CD4-positive, alpha-beta T cell treated with Interleukin-6 for 4 hours (primary cell): ENCODE measurements around the gene DOCK4.

ENCODE experiments used
- DNase-seq: peaks from one replicate; pipeline ENCODE4 v3.0.0-alpha.2; 2020; ENCODE audit warnings: mixed read lengths

DOCK4 gene

DNA sequence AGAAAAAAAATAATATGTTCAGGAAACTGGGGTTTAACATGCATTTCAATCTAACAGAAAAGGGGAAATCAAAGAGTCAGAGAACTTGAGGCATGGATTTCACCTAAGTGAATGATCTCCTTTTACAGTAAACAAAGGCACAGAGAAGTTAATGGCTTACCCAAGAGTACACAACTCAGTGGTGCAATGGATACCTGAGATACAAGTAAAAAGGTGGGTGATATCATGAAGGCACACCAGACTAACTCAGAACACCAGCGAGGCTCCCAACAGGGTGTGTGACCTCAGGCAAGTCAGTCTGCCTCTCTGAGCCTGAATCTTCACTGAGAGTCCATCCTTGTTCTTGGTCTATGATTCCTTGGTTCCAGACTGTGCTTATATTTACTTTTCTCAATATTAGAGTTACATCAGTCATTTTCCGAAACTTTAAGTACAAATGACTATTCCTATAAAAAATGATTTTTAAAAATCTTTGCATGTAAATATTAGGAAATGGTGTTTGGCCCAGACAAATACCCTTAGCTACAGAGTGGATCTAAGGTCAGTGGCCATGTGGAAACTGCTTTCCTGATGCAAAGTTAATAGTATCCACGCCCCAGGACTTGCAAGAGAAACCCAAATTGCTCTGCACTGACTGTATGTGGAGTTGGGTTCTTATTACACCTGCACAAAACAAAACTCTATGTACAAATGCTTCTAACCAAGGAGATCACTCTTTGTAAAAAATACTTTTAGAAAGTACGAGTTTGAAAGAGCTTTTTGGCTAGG is 361.1 kb downstream of the DOCK4 start:
- DNase-seq, result no peak

DNA sequence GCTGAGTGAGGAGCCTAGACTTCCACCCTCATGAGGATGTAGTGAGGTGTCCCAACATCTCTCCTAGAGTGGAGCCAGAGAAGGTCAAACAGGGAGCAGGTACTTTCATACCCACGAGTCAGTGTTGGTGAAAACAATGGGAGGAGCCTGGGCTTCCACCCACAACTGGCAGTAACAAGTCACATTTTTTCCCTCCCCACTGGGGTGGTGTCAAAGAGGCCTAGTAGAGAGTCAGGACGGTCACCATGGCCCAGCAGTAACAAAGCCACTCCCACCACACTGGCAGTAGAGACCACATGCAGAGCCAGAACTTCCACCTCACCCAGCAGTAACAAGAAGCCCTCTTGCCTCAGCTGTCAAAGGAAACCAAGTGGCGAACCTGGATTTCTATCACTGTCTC is 363.7 kb downstream of the DOCK4 start:
- DNase-seq, result no peak

DNA sequence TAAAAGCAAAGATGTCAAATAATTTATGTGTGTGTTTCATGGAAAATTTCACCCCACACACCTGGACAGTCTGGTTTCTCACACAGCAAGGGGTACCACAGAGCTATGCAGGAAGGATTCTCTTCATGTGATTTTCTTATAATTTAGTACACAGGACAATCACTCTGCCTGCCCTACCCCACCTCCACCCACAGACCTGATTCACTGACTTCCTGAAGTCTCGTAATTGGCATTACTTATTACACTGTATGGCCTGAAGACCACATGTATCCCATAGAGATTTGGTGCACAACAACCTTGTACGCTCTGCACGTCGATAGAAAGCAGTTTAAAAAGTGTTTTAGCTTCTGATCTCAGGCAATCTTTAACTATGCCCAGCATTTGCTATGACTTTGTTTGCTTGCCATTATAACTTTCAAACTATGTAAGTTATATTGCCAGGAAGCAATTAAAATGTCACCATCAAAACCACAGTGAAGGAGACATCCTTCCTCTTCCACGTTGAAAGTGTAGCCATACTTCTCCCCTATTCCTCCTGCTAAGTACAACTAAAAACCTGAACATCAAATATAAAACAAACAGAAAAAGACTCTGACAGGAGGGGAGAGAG is 364.5 kb downstream of the DOCK4 start:
- no peak for DNase-seq

DNA sequence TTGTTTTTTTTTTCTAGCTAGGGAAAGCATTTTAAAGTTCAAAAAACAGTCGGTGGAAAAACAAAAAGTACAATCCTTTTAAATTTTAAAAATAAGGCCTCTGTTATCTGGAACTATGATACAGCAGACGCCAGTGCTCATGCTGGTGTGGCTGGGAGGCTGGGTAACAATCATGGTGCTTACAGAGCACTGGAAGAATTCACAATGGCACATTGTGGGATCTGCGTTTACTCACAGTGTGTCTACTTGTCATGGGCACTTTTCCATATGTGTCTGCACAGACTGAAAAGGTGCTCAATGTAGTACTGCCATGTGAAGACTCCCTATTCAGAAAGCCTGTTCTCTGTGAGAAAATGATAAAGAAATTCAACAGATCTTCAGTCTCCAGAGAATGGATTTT is 365.7 kb downstream of the DOCK4 start:
- DNase-seq, result no peak

DNA sequence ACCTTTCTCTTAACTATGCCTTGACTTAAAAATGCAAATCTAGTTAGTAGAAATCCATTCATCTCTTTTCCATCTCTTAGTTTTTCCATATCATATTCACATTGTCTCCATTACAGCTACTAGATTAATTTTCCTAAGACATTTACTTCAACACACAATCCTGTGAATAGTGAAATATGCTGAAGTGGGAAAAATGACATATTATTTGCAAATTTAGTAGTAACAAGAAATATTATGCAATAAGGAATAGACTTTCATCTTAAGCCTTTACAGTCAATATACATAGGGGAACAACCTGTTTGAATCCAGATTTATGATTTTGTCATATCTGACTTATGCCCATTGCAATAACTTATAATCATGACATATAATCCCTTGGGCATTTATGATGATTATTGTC is 366.9 kb downstream of the DOCK4 start:
- no peak for DNase-seq

GRCh38 chr7:111836592-111836991 is 369.6 kb downstream of the DOCK4 start:
- DNase-seq, result no peak

DNA sequence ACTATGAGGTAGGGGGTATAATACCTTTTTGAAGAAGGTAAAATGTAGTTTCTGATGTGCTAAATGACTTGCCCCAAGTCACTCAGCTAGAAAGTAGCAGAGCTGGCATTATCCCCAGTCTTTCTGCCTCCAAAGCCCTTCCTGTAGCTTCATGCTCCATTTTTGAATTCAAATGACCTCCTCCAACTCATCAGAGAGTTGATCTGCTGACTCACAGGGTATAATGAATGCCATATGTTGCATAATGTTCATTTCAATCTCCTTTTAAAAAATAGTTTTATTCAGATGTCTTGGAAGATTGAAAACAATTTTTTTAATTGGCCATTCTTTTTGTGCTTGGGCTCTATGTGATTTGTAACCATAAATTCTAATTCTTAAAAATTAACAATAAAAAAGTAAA is 371.1 kb downstream of the DOCK4 start:
- DNase-seq, result no peak

GRCh38 chr7:111834367-111834766 is 371.8 kb downstream of the DOCK4 start:
- no peak for DNase-seq

DNA sequence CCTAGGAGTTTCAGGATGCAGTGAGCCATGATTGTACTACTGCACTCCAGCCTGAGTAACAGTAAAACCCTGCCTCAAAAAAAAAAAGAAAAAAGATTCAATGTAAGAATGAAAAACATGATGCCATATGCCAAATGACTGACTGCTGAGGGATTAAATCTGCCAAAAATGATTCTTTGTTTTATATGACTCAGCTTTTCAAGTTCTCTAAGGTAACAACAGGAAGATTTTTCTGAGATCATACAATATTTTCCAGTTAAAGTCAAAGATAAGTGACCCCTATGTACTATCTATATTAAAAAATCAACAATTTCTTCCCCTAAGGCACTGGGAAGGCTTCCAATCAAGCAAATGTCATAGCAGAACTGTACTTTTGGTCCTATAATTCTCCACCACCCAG is 372.7 kb downstream of the DOCK4 start:
- DNase-seq, result no peak

- no peak for DNase-seq
Observed at GRCh38 chr7:111832174-111832573, 374.0 kb downstream of the DOCK4 start.

- no peak for DNase-seq
Observed at GRCh38 chr7:111829221-111829620, 377.0 kb downstream of the DOCK4 start.

DNA sequence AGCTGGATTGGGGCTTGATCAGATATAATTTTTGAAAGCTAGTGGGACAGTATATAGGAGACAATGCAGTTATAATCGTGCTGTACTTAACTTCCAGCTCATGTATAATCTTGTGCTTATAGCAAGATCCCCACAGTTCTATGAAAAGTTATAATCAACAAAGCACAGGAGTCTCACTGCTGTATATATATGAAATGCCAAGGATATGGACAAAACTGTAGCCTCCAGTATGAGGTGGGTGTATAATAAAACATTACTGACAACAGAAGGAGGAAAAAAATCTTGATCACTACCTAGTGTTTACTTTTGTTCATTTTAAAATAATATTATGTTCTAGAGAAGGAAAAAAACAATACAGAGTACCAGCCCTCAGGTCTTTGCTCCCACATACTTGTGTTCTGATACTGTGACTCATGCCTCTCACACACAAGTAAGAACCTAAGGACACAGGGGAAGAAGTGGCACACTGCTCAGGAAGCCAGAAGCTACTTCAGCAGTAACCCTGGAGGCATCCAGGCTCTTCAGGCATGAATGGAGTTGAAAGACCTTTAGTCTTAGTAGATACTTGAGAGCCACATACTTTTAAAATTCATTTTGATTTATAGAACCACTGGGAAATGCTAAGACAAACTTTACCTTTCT is 378.2 kb downstream of the DOCK4 start:
- DNase-seq, result no peak

- no peak for DNase-seq
Observed at GRCh38 chr7:111825046-111825445, 381.2 kb downstream of the DOCK4 start.

- DNase-seq, result no peak
Observed at GRCh38 chr7:111823826-111824225, 382.4 kb downstream of the DOCK4 start.

GRCh38 chr7:111821046-111821445 is 385.2 kb downstream of the DOCK4 start:
- no peak for DNase-seq

GRCh38 chr7:111820621-111821020 is 385.6 kb downstream of the DOCK4 start:
- no peak for DNase-seq

DNA sequence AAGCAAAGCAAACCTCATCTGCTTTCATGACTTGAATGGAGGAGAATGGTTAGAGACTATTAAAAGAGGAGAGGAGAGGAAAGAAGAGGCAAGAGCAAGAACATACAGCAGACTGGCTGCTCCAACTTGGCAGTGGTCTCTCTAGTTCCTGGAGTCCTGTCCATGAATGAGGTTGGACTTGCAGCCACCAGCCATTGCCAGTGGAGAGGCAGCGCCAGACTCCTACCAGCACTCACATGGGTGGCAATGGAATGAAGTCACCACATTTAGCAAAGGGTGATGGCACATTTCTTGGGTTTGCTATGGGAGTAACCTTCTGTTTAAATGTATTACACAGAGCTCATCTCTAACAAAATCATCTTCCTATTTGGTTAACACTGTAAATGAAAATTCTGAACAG is 386.1 kb downstream of the DOCK4 start:
- DNase-seq, result no peak

GRCh38 chr7:111815354-111815753 is 390.8 kb downstream of the DOCK4 start:
- DNase-seq, result no peak

DNA sequence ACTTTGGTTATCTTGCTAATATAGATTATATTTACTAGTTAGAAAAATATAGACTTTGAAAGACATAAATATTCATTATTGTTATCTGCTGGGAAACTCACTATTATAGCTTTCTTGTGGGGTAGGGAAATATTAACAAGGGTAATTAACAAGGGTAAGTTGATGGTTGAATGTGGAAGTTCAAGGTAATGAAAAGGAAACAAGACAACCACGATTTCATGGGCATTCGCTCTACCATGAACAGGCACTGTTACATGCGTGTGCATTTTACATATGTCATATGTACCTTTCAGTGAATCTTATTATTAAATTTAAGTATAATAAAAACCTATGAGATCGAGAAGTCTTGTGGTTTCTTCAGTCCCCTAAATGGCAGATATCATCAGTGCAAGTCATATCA is 392.9 kb downstream of the DOCK4 start:
- no peak for DNase-seq

- DNase-seq, result no peak
Observed at GRCh38 chr7:111806232-111806631, 400.0 kb downstream of the DOCK4 start.

DNA sequence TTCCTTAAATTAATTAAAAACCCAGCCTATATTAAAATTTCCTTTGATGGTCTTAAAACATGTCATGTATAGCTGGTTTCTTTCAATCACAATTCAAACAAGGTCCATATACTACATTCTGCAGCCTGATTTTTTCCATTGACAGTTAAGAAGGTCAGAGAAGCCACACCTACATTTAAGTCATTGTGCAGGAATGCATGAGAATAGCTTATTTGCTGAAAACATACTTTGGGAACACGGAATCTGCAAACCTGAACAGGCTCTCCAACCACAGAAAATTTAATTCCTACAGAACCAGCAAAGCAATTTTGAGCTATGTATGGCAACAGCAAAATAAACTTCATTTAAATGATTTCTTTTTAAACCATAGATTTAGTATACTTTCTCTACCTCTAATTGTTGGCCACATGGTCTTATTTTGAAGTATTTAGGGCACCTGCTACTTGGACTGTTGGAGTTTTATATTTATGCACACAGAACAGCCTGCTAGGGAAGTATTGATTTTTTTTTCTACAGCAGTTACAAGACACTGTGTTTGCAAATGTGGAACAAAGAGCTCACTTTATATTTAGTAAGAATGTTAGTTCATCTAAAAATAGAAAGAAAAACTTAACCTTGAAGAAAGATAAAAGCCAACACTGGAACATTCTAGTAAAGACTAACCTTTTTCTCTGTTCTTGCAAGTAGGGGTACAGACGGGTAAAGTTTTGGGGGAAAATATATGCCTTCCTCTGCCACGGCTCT is 403.0 kb downstream of the DOCK4 start:
- no peak for DNase-seq

- no peak for DNase-seq
Observed at GRCh38 chr7:111802194-111802772, 403.9 kb downstream of the DOCK4 start.

- no peak for DNase-seq
Observed at GRCh38 chr7:111801277-111801676, 404.9 kb downstream of the DOCK4 start.
